Activated CD8-positive, alpha-beta T cell treated with anti-CD3 and anti-CD28 coated beads, Interleukin-2, amount 10 ng/mL, durations not matched to agents 7 days and 5 days (primary cell): ENCODE data around the gene ADNP2. TPM values are rescaled to one million over a fixed set of nuclear protein-coding genes. Genes with fewer than 3 reads are reported as not detected.

ENCODE experiments used
- ATAC-seq: fragments of 150-1000 bp; cut with Tn5 transposase; one replicate; pipeline ENCODE4 v1.10.0; 2021; ENCODE audit warnings: moderate library complexity
- CTCF ChIA-PET: fragments of 350-600 bp; sonication (Branson Sonifier 250); formaldehyde crosslinking; loops from one replicate; lab custom pipeline; 2021; ENCODE audit warnings: antibody characterized with exemption; lab: Charles Lee
- POLR2A ChIA-PET: fragments of 350-600 bp; sonication (Branson Sonifier 250); formaldehyde crosslinking; loops from one replicate; lab custom pipeline; 2021; ENCODE audit warnings: antibody characterized with exemption; lab: Charles Lee
- DNase-seq: peaks from one replicate; pipeline ENCODE4 v3.0.0-alpha.2; 2020
- H3K27ac Mint-ChIP-seq: one replicate; pipeline ENCODE4 v1.8.0; 2021; ENCODE audit warnings: mild to moderate bottlenecking, mixed read lengths
- H3K27me3 Mint-ChIP-seq: one replicate; pipeline ENCODE4 v1.8.0; 2021; ENCODE audit warnings: low read depth, mixed read lengths
- H3K36me3 Mint-ChIP-seq: one replicate; pipeline ENCODE4 v1.8.0; 2021; ENCODE audit warnings: low read depth, mixed read lengths
- H3K4me1 Mint-ChIP-seq: one replicate; pipeline ENCODE4 v1.8.0; 2021; ENCODE audit warnings: low read depth, mixed read lengths
- H3K4me3 Mint-ChIP-seq: one replicate; pipeline ENCODE4 v1.8.0; 2021; ENCODE audit warnings: mild to moderate bottlenecking, mixed read lengths
- H3K9me3 Mint-ChIP-seq: one replicate; pipeline ENCODE4 v1.8.0; 2022; ENCODE audit warnings: mixed read lengths; ENCODE audit not compliant: insufficient read depth
- total RNA-seq, 2 experiments: library from RNA; stranded (reverse); gene quantifications; one replicate each; pipeline ENCODE4 v1.2.3, GENCODE V29; 2021

The ADNP2 gene
- total RNA-seq, 2 experiments from 2014 or later: 23.5 to 24.5 TPM

GRCh38 chr18:80176334-80177073, 67.4 kb downstream of the ADNP2 start:
- peaks cover 18% of the 10 kb centered on the region for H3K4me1 Mint-ChIP-seq

GRCh38 chr18:80177128-80177527, 68.1 kb downstream of the ADNP2 start:
- H3K27ac Mint-ChIP-seq: no peak overlapping the region
- CTCF ChIA-PET: interaction anchor here (3.4 kb wide), 1 partner anchor 18 kb away, joined by 13 read pairs; no protein-coding TSS in a partner anchor
- ATAC-seq: no peak
- peaks cover 23% of the 10 kb centered on the region for H3K27me3 Mint-ChIP-seq
- DNase-seq: no peak
- H3K4me1 Mint-ChIP-seq: peaks cover 18% of the 10 kb centered on the region
- POLR2A ChIA-PET: no interaction called here
- no peaks in the 10 kb centered on the region for H3K36me3 Mint-ChIP-seq
- no peak overlapping the region for H3K4me3 Mint-ChIP-seq
- no peaks in the 10 kb centered on the region for H3K9me3 Mint-ChIP-seq

More at GRCh38 chr18:80176334-80177073, 67.4 kb downstream of the ADNP2 start:
- Mint-ChIP-seq H3K36me3 (no peaks in the 10 kb centered on the region), H3K9me3 (no peaks in the 10 kb centered on the region), H3K4me3 (no peak overlapping the region), H3K27me3 (peaks cover 29% of the 10 kb centered on the region), H3K27ac (no peak overlapping the region)
- POLR2A ChIA-PET: no interaction called here
- CTCF ChIA-PET: interaction anchor here (0.8 to 1.7 kb wide), 4 partner anchors 18 to 80 kb away, joined by 3 to 9 read pairs (median 4); no protein-coding TSS in a partner anchor
- DNase-seq (no peak), ATAC-seq (no peak)

DNA sequence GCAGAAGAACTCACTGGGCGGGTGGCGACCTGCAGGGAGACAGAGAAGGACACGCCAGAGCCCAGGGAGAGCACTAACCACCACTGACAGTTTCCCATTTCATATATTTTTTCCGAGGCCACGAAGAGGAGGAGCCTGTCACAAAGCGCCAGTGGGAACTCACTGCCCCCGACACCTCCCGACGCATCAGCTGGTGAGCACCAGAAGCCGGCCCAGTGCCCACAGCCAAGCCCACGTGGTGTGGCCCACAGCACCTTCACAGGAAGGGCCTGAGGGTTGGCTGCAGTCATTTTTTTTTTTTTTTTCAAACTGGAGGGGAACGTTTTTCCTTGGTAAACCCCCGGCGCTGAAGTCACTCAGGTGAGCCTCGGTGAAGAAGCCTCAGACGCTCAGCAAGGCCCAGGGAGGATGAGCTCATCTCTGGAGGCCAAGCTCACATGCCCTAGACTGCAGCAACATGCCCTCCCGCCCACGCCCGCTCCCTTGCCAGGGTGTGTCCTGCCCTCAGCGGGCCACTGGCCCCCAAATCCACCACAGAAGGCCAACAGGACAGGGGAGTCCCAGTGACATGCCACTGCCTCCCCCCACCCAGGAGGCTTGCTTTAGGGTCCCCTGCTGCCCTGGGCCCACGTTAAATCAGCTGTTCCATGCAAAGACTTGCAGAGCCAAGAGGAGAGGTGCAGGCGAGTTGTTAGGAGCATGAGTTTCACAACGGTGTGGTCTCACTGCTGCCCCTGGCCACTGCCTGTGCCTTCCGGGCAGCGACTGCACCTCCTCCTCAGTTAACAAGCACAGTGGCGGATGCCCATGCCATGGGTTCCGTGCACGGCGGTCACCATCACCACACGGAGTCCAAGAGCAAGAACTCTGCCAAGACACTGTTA, 70.1 kb downstream of the ADNP2 start:
- ChIA-PET POLR2A (no interaction called here), CTCF (interaction anchor here (3.4 kb wide), 1 partner anchor 21 kb away, joined by 13 read pairs; no protein-coding TSS in a partner anchor)
- no peaks in the 10 kb centered on the region for H3K9me3 Mint-ChIP-seq
- H3K4me1 Mint-ChIP-seq: peaks cover 18% of the 10 kb centered on the region
- H3K27ac Mint-ChIP-seq: no peak overlapping the region
- H3K4me3 Mint-ChIP-seq: no peak overlapping the region
- H3K36me3 Mint-ChIP-seq: no peaks in the 10 kb centered on the region
- DNase-seq (no peak), ATAC-seq (no peak)
- peaks cover 15% of the 10 kb centered on the region for H3K27me3 Mint-ChIP-seq

DNA sequence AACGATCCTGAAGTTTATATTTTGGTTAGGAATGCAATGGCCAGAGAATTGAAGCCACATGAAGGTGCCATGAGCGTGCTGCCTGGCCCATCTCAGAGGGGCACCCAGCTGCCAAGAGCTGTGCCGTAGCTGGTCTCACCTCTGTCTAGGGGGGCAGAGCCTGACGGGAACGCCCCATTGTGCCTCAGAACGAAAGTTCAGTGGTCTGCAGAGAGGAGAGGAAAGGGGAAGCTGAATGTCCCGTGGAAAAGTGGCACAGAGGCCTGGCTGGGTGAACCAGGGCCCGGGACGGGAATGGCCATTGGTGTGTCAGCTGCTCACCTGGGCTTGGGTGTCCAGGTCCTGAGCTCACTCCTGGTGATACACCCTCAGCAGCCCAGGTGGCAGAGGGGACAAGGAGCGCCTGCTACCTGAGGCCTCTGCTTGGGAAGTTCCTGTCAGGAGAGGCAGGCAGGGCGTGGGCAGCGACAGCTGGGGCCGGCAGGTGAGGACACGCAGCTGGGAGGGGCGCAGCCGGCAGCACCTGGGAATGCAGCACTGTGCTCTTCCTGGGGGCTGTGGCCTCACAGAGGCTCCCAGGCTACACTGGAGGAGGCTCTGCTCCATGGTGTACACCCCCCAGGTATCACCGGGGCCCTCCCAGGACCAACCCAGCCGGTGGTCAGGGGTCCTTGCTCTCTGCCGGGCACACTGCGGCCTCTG, 70.9 kb downstream of the ADNP2 start:
- Mint-ChIP-seq H3K9me3 (no peaks in the 10 kb centered on the region), H3K4me3 (no peak overlapping the region), H3K27me3 (peaks cover 13% of the 10 kb centered on the region), H3K36me3 (no peaks in the 10 kb centered on the region), H3K27ac (no peak overlapping the region), H3K4me1 (peaks cover 15% of the 10 kb centered on the region)
- no peak for DNase-seq
- CTCF ChIA-PET: interaction anchor here (3.4 kb wide), 1 partner anchor 21 kb away, joined by 13 read pairs; no protein-coding TSS in a partner anchor
- POLR2A ChIA-PET: no interaction called here
- ATAC-seq: no peak

DNA sequence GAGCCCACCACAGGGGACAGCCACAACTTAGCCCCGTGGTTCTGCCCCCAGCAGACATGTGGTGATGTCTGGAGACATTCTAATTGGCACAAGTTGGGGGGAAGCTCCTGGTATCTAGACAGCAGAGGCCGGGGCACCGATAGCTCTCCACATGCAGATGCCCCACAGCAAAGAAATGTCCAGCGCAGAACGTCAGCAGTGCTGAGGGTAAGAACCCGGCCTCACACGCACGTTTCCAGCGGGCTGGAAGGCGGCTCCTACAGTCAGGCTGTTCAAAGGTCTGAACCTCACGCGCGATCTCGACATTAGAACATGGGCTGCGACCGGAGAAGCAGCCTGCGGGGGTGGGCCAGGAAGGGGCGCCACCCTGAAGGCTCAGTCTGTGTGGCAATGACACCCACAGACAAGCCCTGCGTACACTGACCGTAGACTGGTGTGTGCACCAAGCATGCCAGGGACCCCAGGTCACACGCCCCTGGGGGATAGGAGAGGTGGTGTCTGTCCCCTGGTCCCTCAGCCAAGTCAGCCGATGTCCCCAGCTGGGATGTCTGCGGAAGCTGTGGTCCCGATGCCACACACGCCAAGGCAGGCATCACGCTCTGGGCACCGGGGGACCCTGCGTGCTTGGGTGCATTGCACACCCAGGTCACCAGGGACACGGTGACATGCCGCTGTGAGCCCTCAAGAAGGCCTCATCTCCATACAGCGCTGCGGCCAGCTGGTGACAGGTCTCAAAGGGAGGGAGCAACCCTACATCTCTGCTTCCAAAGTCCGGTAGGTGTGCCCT, 71.9 kb downstream of the ADNP2 start:
- POLR2A ChIA-PET: no interaction called here
- Mint-ChIP-seq H3K27ac (no peak overlapping the region), H3K9me3 (no peaks in the 10 kb centered on the region), H3K27me3 (peaks cover 8% of the 10 kb centered on the region), H3K36me3 (no peaks in the 10 kb centered on the region), H3K4me3 (no peak overlapping the region), H3K4me1 (peaks cover 6% of the 10 kb centered on the region)
- DNase-seq: no peak
- CTCF ChIA-PET: interaction anchor here (1.8 to 3.4 kb wide), 2 partner anchors 22 to 23 kb away, joined by 6 to 13 read pairs; no protein-coding TSS in a partner anchor
- ATAC-seq: no peak

- H3K36me3 Mint-ChIP-seq: no peaks in the 10 kb centered on the region
- ChIA-PET CTCF (interaction anchor here (1.2 to 1.8 kb wide), 2 partner anchors 22 to 24 kb away, joined by 3 to 6 read pairs; no protein-coding TSS in a partner anchor), POLR2A (no interaction called here)
- no peaks in the 10 kb centered on the region for H3K9me3 Mint-ChIP-seq
- H3K4me3 Mint-ChIP-seq: no peak overlapping the region
- no peak for ATAC-seq
- DNase-seq: no peak
- peaks cover 5% of the 10 kb centered on the region for H3K27me3 Mint-ChIP-seq
- no peak overlapping the region for H3K27ac Mint-ChIP-seq
- H3K4me1 Mint-ChIP-seq: no peaks in the 10 kb centered on the region
These were observed 72.8 kb downstream of the ADNP2 start for GRCh38 chr18:80181642-80182461.

GRCh38 chr18:80182855-80183254, 73.8 kb downstream of the ADNP2 start:
- H3K27me3 Mint-ChIP-seq: no peaks in the 10 kb centered on the region
- no peak for ATAC-seq
- no peaks in the 10 kb centered on the region for H3K4me1 Mint-ChIP-seq
- no peak overlapping the region for H3K27ac Mint-ChIP-seq
- H3K4me3 Mint-ChIP-seq: no peak overlapping the region
- POLR2A ChIA-PET: no interaction called here
- no peaks in the 10 kb centered on the region for H3K36me3 Mint-ChIP-seq
- CTCF ChIA-PET: interaction anchor here (1.2 to 1.8 kb wide), 2 partner anchors 23 to 25 kb away, joined by 3 to 6 read pairs; no protein-coding TSS in a partner anchor
- no peak for DNase-seq
- H3K9me3 Mint-ChIP-seq: no peaks in the 10 kb centered on the region

- POLR2A ChIA-PET: no interaction called here
- no peak overlapping the region for H3K4me3 Mint-ChIP-seq
- no peak overlapping the region for H3K27ac Mint-ChIP-seq
These were observed 74.4 kb downstream of the ADNP2 start for GRCh38 chr18:80183273-80184050.

DNA sequence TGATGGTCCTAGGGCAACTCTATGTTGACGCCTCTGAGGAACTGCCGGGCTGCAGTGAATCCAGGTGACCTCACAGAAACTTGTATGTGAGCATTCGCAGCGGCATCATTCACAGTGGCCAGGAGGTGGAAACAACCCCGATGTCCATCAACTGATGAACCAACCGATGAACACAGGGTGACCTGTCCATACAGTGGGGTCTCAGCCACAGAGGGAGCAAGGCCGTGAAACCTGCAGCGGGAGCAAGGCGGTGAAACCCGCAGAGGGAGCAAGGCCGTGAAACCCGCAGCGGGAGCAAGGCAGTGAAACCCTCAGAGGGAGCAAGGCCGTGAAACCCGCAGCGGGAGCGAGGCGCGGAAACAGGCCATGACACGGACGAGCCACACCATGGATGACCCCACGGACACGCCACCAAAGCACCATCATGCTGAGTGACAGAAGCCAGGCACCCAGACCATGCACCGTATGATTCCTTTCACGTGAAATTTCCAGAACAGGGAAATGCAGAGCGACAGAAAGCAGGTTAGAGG, 75.2 kb downstream of the ADNP2 start:
- POLR2A ChIA-PET: no interaction called here

More at GRCh38 chr18:80183273-80184050, 74.4 kb downstream of the ADNP2 start:
- H3K27me3 Mint-ChIP-seq: no peaks in the 10 kb centered on the region
- DNase-seq: no peak
- H3K9me3 Mint-ChIP-seq: no peaks in the 10 kb centered on the region
- H3K36me3 Mint-ChIP-seq: no peaks in the 10 kb centered on the region
- CTCF ChIA-PET: interaction anchor here (1.8 kb wide), 1 partner anchor 26 kb away, joined by 6 read pairs; no protein-coding TSS in a partner anchor
- no peak for ATAC-seq
- no peaks in the 10 kb centered on the region for H3K4me1 Mint-ChIP-seq

More for the DNA sequence above, 75.2 kb downstream of the ADNP2 start:
- no peak overlapping the region for H3K4me3 Mint-ChIP-seq
- DNase-seq (no peak), ATAC-seq (no peak)
- no peak overlapping the region for H3K27ac Mint-ChIP-seq
- CTCF ChIA-PET: no interaction called here
- H3K36me3 Mint-ChIP-seq: no peaks in the 10 kb centered on the region
- H3K9me3 Mint-ChIP-seq: no peaks in the 10 kb centered on the region
- no peaks in the 10 kb centered on the region for H3K27me3 Mint-ChIP-seq
- H3K4me1 Mint-ChIP-seq: no peaks in the 10 kb centered on the region
